ENCODE data around the gene MYMX.
"Not testable (repeated sequence)": the region's sequence is repeated elsewhere in the genome, so short reads cannot be mapped to it uniquely, and the experiment has no call there.

Gene MYMX

GRCh38 chr6:44221291-44221960, 4.7 kb downstream of the MYMX start:
- DNase-seq: peak; percentile 60

DNA sequence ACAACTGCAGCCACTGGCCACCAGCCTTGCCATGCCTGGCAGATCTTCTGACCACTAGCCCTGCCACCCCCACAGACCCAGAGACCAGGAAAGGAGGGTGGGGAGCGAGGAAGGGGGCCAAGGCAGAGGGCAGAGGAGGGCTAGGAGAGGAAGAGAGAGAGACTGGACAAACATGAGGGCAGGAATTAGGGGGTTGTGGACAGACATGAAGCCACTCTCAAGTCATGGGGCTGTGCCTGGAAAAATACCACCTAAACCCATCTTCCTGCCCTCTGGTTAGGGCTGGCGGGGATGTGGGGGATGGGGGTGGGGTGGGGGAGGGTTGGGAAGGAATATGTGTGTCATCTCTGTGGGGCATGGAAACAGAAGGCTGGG, 5.2 kb downstream of the MYMX start:
- DNase-seq: no peak

GRCh38 chr6:44222486-44223318, 6.0 kb downstream of the MYMX start:
- no peak for DNase-seq

GRCh38 chr6:44223319-44224028, 6.7 kb downstream of the MYMX start, which contains the start of gene SLC29A1:
TSS of gene SLC29A1 (plus strand) at chr6:44223595. CDS start at chr6:44227314, 3,719 bp downstream.
- peak; percentile 74 for DNase-seq

GRCh38 chr6:44224029-44224964, 7.6 kb downstream of the MYMX start:
- no peak for DNase-seq

DNA sequence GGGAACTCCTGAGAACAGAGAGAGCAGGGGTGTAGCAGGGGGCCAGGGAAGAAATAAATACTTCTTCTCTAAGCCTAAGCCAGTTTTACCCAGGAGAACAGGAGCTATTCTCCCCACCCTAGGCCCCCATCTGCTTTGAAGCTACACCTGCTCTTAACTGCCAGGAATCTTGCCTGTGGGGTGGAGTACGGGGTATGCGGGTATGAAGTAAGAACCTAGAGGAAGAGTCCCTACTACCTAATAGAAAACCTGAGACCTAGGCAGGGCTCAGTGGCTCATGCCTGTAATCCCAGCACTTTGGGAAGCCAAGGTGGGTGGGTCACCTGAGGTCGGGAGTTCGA, 8.2 kb downstream of the MYMX start:
- DNase-seq: no peak

GRCh38 chr6:44225579-44226325, 9.0 kb downstream of the MYMX start:
- DNase-seq: no peak

GRCh38 chr6:44226368-44227147, 9.8 kb downstream of the MYMX start:
- no peak for DNase-seq

GRCh38 chr6:44227148-44227793, 10.5 kb downstream of the MYMX start:
- DNase-seq: no peak

GRCh38 chr6:44228031-44228430, 11.3 kb downstream of the MYMX start:
- DNase-seq: no peak

DNA sequence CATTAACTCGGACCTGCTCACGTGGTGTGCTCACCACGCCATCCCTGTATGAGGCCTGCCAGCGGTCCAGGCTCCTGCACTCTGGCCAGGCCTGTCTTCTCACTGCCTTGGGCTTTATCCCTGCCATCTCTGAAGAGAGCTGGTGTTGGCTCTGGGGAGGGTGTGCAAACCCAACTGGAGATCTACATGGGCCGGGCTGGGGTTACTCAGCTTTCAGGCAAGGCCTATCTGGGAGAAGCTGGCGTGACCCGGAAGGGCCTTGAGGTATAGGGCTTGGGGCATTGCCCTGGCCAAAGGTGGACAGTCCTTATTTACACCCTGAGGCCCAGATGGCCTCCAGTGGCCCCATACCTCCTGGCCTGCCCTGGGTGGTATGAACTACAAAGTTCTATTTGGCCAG, 11.7 kb downstream of the MYMX start:
- no peak for DNase-seq

- no peak for DNase-seq
Observed at GRCh38 chr6:44228836-44229235, 12.1 kb downstream of the MYMX start.

DNA sequence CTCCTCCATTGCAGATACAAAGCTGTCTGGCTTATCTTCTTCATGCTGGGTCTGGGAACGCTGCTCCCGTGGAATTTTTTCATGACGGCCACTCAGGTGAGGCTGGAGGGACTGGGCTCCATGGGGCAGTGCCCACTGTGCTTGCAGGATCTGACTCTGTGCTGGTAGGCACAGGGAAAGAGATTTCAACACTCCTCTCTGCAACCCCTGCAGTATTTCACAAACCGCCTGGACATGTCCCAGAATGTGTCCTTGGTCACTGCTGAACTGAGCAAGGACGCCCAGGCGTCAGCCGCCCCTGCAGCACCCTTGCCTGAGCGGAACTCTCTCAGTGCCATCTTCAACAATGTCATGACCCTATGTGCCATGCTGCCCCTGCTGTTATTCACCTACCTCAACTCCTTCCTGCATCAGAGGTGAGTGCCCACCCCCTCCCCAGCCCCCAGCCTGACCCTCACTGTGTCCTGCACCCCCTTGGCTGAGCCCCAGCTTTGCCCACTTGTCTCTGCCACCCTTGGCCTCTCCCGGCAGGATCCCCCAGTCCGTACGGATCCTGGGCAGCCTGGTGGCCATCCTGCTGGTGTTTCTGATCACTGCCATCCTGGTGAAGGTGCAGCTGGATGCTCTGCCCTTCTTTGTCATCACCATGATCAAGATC, 12.8 kb downstream of the MYMX start:
- DNase-seq: no peak

DNA sequence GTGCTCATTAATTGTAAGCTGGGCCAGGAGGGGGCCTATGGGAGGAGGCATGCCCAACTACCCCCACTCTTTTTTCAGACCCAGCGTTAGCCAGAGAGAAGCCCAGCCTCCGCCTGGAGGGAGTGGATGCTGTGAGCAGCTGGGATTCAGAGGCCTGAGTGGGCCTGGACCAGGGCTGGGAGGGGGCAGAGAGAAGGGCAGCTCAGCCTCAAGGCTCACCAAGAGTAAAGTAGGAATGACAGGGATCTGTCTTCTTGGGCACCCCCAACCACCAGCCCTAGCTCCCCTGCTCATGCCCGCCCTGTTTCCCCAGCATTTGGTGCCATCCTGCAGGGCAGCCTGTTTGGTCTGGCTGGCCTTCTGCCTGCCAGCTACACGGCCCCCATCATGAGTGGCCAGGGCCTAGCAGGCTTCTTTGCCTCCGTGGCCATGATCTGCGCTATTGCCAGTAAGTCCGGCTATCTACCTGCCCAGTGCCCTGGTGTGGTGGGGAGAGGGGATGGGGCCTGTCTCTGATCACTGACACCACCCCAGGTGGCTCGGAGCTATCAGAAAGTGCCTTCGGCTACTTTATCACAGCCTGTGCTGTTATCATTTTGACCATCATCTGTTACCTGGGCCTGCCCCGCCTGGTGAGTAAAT, 13.4 kb downstream of the MYMX start:
- DNase-seq: no peak

GRCh38 chr6:44231426-44231825, 14.7 kb downstream of the MYMX start:
- DNase-seq: not testable (repeated sequence)

DNA sequence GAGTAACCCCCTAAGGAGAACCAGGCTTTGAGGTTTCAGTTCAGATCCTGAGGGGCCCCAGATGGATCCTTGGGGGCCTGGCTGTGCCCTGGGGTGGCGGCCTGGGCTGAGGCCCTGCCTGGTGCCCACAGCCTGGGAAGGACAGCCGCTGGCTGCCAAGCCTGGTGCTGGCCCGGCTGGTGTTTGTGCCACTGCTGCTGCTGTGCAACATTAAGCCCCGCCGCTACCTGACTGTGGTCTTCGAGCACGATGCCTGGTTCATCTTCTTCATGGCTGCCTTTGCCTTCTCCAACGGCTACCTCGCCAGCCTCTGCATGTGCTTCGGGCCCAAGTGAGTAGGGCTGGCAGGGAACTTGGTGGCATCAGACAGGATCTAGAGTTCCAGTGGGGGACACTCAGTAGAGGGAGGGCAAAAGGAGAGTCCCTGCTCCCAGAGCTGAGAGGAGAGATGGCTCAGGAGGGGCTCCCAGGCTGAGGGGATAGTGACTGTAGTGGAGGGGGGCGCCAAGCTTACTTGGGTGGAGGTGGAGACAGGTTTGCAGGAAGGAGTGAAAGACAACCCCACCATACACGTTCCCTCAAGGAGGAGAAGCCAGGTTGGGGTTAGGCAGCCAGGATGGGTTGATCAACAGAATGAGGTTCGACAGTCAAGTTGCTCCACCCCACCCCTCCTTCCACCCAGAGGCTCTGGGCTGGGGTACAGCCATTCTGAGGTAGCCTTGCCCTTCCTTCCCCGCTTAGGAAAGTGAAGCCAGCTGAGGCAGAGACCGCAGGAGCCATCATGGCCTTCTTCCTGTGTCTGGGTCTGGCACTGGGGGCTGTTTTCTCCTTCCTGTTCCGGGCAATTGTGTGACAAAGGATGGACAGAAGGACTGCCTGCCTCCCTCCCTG, 16.2 kb downstream of the MYMX start:
- no peak for DNase-seq

DNA sequence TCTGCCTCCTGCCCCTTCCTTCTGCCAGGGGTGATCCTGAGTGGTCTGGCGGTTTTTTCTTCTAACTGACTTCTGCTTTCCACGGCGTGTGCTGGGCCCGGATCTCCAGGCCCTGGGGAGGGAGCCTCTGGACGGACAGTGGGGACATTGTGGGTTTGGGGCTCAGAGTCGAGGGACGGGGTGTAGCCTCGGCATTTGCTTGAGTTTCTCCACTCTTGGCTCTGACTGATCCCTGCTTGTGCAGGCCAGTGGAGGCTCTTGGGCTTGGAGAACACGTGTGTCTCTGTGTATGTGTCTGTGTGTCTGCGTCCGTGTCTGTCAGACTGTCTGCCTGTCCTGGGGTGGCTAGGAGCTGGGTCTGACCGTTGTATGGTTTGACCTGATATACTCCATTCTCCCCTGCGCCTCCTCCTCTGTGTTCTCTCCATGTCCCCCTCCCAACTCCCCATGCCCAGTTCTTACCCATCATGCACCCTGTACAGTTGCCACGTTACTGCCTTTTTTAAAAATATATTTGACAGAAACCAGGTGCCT, 16.9 kb downstream of the MYMX start:
- no peak for DNase-seq

Data from activated CD4-positive, alpha-beta T cell treated with anti-CD3 and anti-CD28 coated beads for 1 hour (primary cell).